ENCODE results near the gene MBLAC1.
A peak's percentile ranks its signal among the peaks of the same experiment; 100 is the strongest.
"Not testable (repeated sequence)": the region's sequence is repeated elsewhere in the genome, so short reads cannot be mapped to it uniquely, and the experiment has no call there.

Gene MBLAC1

GRCh38 chr7:100124301-100125230 is 2.2 kb upstream of the MBLAC1 start:
- no peak for DNase-seq (ENCODE audit: low read depth)

- no peak for DNase-seq (ENCODE audit: low read depth)
Measured at GRCh38 chr7:100126239-100126930, 382 bp upstream of the MBLAC1 start.

- DNase-seq (ENCODE audit: low read depth) = no peak
Measured at GRCh38 chr7:100127866-100128636, 1.3 kb downstream of the MBLAC1 start.

- DNase-seq (ENCODE audit: low read depth) = no peak
Measured at GRCh38 chr7:100128637-100128963, 1.8 kb downstream of the MBLAC1 start.

- DNase-seq (ENCODE audit: low read depth) = not testable (repeated sequence)
Measured at GRCh38 chr7:100130220-100130607, 3.4 kb downstream of the MBLAC1 start.

GRCh38 chr7:100130608-100131453 is 4.1 kb downstream of the MBLAC1 start:
- DNase-seq (ENCODE audit: low read depth) = peak; percentile 62

GRCh38 chr7:100132126-100132525 is 5.4 kb downstream of the MBLAC1 start:
- DNase-seq (ENCODE audit: low read depth) = no peak

GRCh38 chr7:100132697-100133151 is 6.0 kb downstream of the MBLAC1 start:
- DNase-seq (ENCODE audit: low read depth) = no peak

- DNase-seq (ENCODE audit: low read depth) = no peak
Measured at GRCh38 chr7:100137851-100138760, 11.3 kb downstream of the MBLAC1 start.

GRCh38 chr7:100141555-100141949 is 14.8 kb downstream of the MBLAC1 start:
- DNase-seq (ENCODE audit: low read depth) = no peak

GRCh38 chr7:100142461-100142860 is 15.7 kb downstream of the MBLAC1 start:
- DNase-seq (ENCODE audit: low read depth) = no peak

- not testable (repeated sequence) for DNase-seq (ENCODE audit: low read depth)
Measured at GRCh38 chr7:100146350-100146749, 19.6 kb downstream of the MBLAC1 start.

- DNase-seq (ENCODE audit: low read depth) = no peak
Measured at GRCh38 chr7:100147278-100147677, 20.5 kb downstream of the MBLAC1 start.

- DNase-seq (ENCODE audit: low read depth) = no peak
Measured at GRCh38 chr7:100148225-100148558, 21.4 kb downstream of the MBLAC1 start.

- peak; percentile 79 for DNase-seq (ENCODE audit: low read depth)
Measured at GRCh38 chr7:100148559-100149328, 22.0 kb downstream of the MBLAC1 start, which contains the start of gene LAMTOR4. Gene LAMTOR4 (plus strand): TSS chr7:100148918. CDS start chr7:100148973, 55 bp downstream.

- DNase-seq (ENCODE audit: low read depth) = no peak
Measured at GRCh38 chr7:100152404-100152803, 25.6 kb downstream of the MBLAC1 start.

GRCh38 chr7:100152937-100153666 is 26.3 kb downstream of the MBLAC1 start:
- no peak for DNase-seq (ENCODE audit: low read depth)

- DNase-seq (ENCODE audit: low read depth) = no peak
Measured at GRCh38 chr7:100153708-100154535, 27.2 kb downstream of the MBLAC1 start.
